ENCODE measurements around the gene F10. TPM values are rescaled to one million over a fixed set of nuclear protein-coding genes. Genes with fewer than 3 reads are reported as not detected.

Gene F10
- total and polyA plus RNA-seq, 11 donors: 2.4 to 13.6 (median 9.2) TPM

GRCh38 chr13:113144255-113144629 is 21.6 kb downstream of the F10 start:
- Histone ChIP-seq H3K9me3 (no peaks in the 10 kb centered on the region), H3K36me3 (peaks cover 0 to 12% (median 0%) of the 10 kb centered on the region in 9 donors), H3K4me3 (no peak overlapping the region), H3K27ac (no peak overlapping the region), H3K27me3 (no peaks in the 10 kb centered on the region), H3K4me1 (no peaks in the 10 kb centered on the region)
- ATAC-seq (peak in 1 of 4 donors; percentile 9), DNase-seq (no peak)
- no peak for TF ChIP-seq CTCF (IDR thresholded peaks at IDR 0.05)
- no peak for TF ChIP-seq POLR2A (IDR thresholded peaks at IDR 0.05)
- intact Hi-C loops (cut with DNase I): no loop called here
- 86 to 92% (median 87%) methylated on average over 9 to 12 of the region's 12 CpGs for WGBS, 4 donors

- TF ChIP-seq CTCF (IDR thresholded peaks at IDR 0.05) (no peak), POLR2A (IDR thresholded peaks at IDR 0.05) (no peak)
- Histone ChIP-seq H3K4me3 (no peak overlapping the region), H3K4me1 (no peaks in the 10 kb centered on the region), H3K27me3 (no peaks in the 10 kb centered on the region), H3K36me3 (peaks cover 0 to 7% (median 0%) of the 10 kb centered on the region in 9 donors), H3K9me3 (no peaks in the 10 kb centered on the region), H3K27ac (no peak overlapping the region)
- intact Hi-C loops (cut with DNase I): no loop called here
- WGBS, 4 donors: 84 to 94% (median 88%) methylated on average over 12 of the region's 12 CpGs
- no peak for ATAC-seq
- DNase-seq: no peak
Observed at GRCh38 chr13:113145496-113145895, 22.9 kb downstream of the F10 start.

- Histone ChIP-seq H3K4me3 (no peak overlapping the region), H3K27ac (no peak overlapping the region), H3K27me3 (no peaks in the 10 kb centered on the region), H3K36me3 (peaks cover 0 to 1% (median 0%) of the 10 kb centered on the region in 9 donors), H3K4me1 (no peaks in the 10 kb centered on the region), H3K9me3 (no peaks in the 10 kb centered on the region)
- 88 to 93% (median 92%) methylated on average over 14 to 15 of the region's 15 CpGs for WGBS, 4 donors
- TF ChIP-seq POLR2A (IDR thresholded peaks at IDR 0.05): no peak
- TF ChIP-seq CTCF (IDR thresholded peaks at IDR 0.05): no peak
- no peak for DNase-seq
- intact Hi-C loops (cut with DNase I): no loop called here
- no peak for ATAC-seq
Observed at GRCh38 chr13:113145911-113146598, 23.5 kb downstream of the F10 start.

- WGBS, 4 donors: 80 to 89% (median 87%) methylated on average over 8 to 9 of the region's 9 CpGs
- no peaks in the 10 kb centered on the region for H3K36me3 ChIP-seq
- ATAC-seq: no peak
Observed at GRCh38 chr13:113146750-113147149, 24.2 kb downstream of the F10 start.

More at GRCh38 chr13:113146750-113147149, 24.2 kb downstream of the F10 start:
- Histone ChIP-seq H3K4me1 (peaks cover 0 to 1% (median 0%) of the 10 kb centered on the region in 12 donors), H3K9me3 (no peaks in the 10 kb centered on the region), H3K4me3 (no peak overlapping the region), H3K27ac (no peak overlapping the region), H3K27me3 (peaks cover 0 to 2% (median 0%) of the 10 kb centered on the region in 9 donors)
- DNase-seq: no peak
- TF ChIP-seq CTCF (IDR thresholded peaks at IDR 0.05): no peak
- TF ChIP-seq POLR2A (IDR thresholded peaks at IDR 0.05): no peak
- intact Hi-C loops (cut with DNase I): no loop called here

Measured in heart left ventricle (tissue), 16 donors.